IgD-negative memory B cell (primary cell): ENCODE data around the gene MXD1. TPM values are rescaled to one million over a fixed set of nuclear protein-coding genes. Genes with fewer than 3 reads are reported as not detected.
"Not testable (repeated sequence)": the region's sequence is repeated elsewhere in the genome, so short reads cannot be mapped to it uniquely, and the experiment has no call there.

ENCODE experiments used
- H3K27ac Mint-ChIP-seq, 3 donors: one replicate each; pipeline ENCODE4 v1.8.0; 2020 to 2022; ENCODE audit warnings: mild to moderate bottlenecking in 3 of 3, mixed read lengths in 3 of 3, moderate library complexity in 1 of 3
- H3K27me3 Mint-ChIP-seq: one replicate; pipeline ENCODE4 v1.8.0; 2021; ENCODE audit warnings: mixed read lengths
- H3K36me3 Mint-ChIP-seq: one replicate; pipeline ENCODE4 v1.8.0; 2020; ENCODE audit warnings: mild to moderate bottlenecking, mixed read lengths
- H3K4me1 Mint-ChIP-seq, 3 donors: one replicate each; pipeline ENCODE4 v1.8.0; 2020 to 2022; ENCODE audit warnings: mixed read lengths in 3 of 3, mild to moderate bottlenecking in 1 of 3
- H3K4me3 Mint-ChIP-seq, 4 donors: one replicate each; pipeline ENCODE4 v1.8.0; 2020 to 2022; ENCODE audit warnings: mild to moderate bottlenecking in 4 of 4, mixed read lengths in 4 of 4, moderate library complexity in 3 of 4
- H3K9me3 Mint-ChIP-seq, 3 donors: one replicate each; pipeline ENCODE4 v1.8.0; 2020 to 2021; ENCODE audit warnings: mixed read lengths in 3 of 3, mild to moderate bottlenecking in 1 of 3
- polyA plus RNA-seq: library from polyadenylated mRNA; unstranded; fragments of 300-500 nt; fragmentation: Illumina TruSeq; gene quantifications from one replicate; pipeline ENCODE4 v1.2.3, GENCODE V29; 2021

The MXD1 gene
- polyA plus RNA-seq, 1 donor from 2014 or later = 6.8 TPM

GRCh38 chr2:69943000-69943842 lies 28.3 kb downstream of the MXD1 start:
- no peaks in the 10 kb centered on the region for H3K9me3 Mint-ChIP-seq
- H3K4me1 Mint-ChIP-seq = peaks cover 7 to 17% (median 8%) of the 10 kb centered on the region in 3 donors
- no peak overlapping the region for H3K27ac Mint-ChIP-seq
- no peaks in the 10 kb centered on the region for H3K27me3 Mint-ChIP-seq
- no peak overlapping the region for H3K4me3 Mint-ChIP-seq
- H3K36me3 Mint-ChIP-seq = peaks cover 10% of the 10 kb centered on the region

- H3K4me3 Mint-ChIP-seq = no peak overlapping the region
These were observed 29.1 kb downstream of the MXD1 start for GRCh38 chr2:69943843-69944525.

DNA sequence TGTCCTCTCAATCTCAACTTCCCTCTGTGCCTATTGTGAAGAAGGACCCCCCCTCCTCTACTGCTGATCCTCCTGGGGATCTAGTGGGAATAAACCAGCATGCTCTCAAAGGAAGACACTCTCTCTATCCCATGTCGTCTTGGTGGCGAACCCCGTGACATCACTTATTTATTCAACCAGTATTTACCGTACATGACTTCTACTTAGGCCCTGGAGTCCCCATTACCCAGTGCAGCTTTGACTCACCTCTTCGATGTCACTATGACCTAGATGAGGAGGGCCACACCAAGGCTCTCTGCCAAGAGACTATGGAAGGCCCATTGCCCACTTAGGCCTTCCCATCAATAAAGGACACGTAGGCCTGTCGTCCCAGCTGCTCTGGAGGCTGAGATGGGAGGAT lies 29.8 kb downstream of the MXD1 start:
- H3K36me3 Mint-ChIP-seq = peaks cover 8% of the 10 kb centered on the region
- no peak overlapping the region for H3K27ac Mint-ChIP-seq
- H3K4me3 Mint-ChIP-seq = peak overlapping the region in 1 of 4 donors; percentile 25

More at GRCh38 chr2:69943843-69944525, 29.1 kb downstream of the MXD1 start:
- no peaks in the 10 kb centered on the region for H3K9me3 Mint-ChIP-seq
- peaks cover 1% of the 10 kb centered on the region for H3K27me3 Mint-ChIP-seq
- H3K36me3 Mint-ChIP-seq = peaks cover 10% of the 10 kb centered on the region
- peaks cover 7 to 17% (median 8%) of the 10 kb centered on the region in 3 donors for H3K4me1 Mint-ChIP-seq
- no peak overlapping the region for H3K27ac Mint-ChIP-seq

DNA sequence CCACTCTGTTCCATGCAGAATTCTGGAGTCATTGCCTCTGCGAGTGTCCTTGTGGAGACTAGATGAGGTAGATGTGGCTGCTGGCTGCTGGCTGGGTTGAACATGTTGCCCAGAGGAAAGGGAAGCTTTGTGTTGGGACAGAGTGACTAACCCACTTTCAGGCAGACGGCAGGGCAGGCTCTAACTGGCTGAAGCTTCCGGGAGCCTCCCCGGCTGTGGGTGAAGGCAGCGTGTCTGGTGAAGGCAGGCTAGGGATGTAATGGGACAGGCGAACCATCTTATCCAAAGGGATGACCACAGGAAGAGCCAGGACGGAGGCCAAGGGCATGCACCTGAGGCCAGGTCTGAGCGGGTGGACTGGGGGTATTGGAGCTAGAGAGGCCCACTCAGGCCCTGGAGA lies 30.5 kb downstream of the MXD1 start:
- Mint-ChIP-seq H3K27me3 (peaks cover 3% of the 10 kb centered on the region), H3K9me3 (no peaks in the 10 kb centered on the region), H3K27ac (no peak overlapping the region), H3K4me1 (peaks cover 7 to 18% (median 8%) of the 10 kb centered on the region in 3 donors), H3K4me3 (no peak overlapping the region), H3K36me3 (peaks cover 7% of the 10 kb centered on the region)

More for the DNA sequence above, 29.8 kb downstream of the MXD1 start:
- H3K27me3 Mint-ChIP-seq = peaks cover 3% of the 10 kb centered on the region
- no peaks in the 10 kb centered on the region for H3K9me3 Mint-ChIP-seq
- H3K4me1 Mint-ChIP-seq = peaks cover 7 to 18% (median 8%) of the 10 kb centered on the region in 3 donors

DNA sequence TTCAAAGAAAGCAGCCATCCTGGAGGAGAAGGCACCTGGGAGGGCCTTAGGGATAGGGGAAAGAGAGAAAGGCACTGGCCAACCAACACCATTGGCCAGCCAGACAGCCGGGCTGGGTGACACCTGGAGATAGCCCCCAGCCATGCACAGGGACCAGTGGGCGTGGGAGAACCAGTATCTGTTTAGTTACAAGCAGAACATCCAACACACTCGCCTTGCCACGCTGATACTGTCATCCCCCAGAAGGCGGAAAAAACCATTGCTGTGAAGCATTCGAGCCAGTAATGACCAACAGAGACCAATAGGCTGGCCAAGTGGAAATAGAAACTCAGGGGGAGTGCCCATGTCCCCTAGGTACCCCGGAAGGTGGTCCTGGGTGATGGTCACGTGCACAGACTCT lies 31.0 kb downstream of the MXD1 start:
- peaks cover 7% of the 10 kb centered on the region for H3K36me3 Mint-ChIP-seq
- H3K27me3 Mint-ChIP-seq = peaks cover 3% of the 10 kb centered on the region
- H3K4me1 Mint-ChIP-seq = peaks cover 7 to 16% (median 8%) of the 10 kb centered on the region in 3 donors
- no peaks in the 10 kb centered on the region for H3K9me3 Mint-ChIP-seq
- H3K27ac Mint-ChIP-seq = no peak overlapping the region
- H3K4me3 Mint-ChIP-seq = no peak overlapping the region

GRCh38 chr2:69946351-69947324 lies 31.7 kb downstream of the MXD1 start:
- Mint-ChIP-seq H3K27me3 (peaks cover 3% of the 10 kb centered on the region), H3K4me1 (peaks cover 7 to 16% (median 8%) of the 10 kb centered on the region in 3 donors), H3K27ac (peak overlapping the region in 1 of 3 donors; percentile 2), H3K9me3 (no peaks in the 10 kb centered on the region), H3K36me3 (peaks cover 6% of the 10 kb centered on the region), H3K4me3 (peak overlapping the region in 2 of 4 donors; percentile 69 to 89)

- Mint-ChIP-seq H3K9me3 (no peaks in the 10 kb centered on the region), H3K4me1 (peaks cover 7 to 18% (median 8%) of the 10 kb centered on the region in 3 donors), H3K27me3 (peaks cover 3% of the 10 kb centered on the region), H3K27ac (peak overlapping the region in 1 of 3 donors; percentile 24), H3K36me3 (peaks cover 7% of the 10 kb centered on the region), H3K4me3 (no peak overlapping the region)
These were observed 32.5 kb downstream of the MXD1 start for GRCh38 chr2:69947325-69947931.

DNA sequence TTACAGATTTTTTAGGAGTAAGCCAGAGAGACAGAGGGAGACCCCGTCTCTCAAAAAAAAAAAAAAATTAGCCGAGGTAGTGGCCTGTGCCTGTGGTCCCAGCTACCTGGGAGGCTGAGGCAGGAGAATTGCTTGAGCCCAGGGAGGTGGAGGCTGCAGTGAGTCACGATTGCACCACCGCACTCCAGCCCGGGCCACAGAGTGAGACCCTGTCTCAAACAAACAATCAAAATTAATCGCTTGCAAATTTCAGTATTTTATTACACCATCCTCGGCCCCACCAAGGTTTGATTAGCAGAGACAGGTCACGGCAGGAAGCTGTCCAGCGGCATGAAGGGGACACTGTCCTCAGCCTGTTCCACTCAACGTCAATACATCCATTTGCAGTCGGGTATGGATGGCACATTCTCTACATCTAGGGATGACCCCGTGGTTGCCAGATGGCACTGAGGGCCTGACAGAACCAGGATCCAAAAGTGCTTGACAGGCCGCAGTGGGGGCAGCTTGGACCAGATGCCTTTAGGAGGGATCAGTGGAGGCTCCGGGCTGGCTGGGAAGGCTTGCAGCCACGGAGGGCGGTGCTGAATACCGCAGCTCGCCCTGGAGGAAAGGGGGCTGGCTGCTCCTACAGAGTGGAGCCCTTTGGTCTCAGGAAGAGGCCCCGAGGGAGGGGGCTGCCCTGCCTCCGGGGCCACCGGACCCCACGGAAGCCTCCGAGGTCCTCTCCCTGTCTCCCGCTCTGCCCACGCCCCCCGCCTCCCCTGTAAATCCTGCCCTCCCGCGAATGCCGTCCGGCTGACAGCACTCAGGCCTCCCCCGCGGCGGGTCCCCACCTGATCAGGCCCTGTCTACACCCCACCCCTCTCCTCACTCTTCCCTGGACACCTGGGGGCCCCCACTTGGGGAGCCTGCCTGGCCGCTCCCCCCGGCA lies 33.4 kb downstream of the MXD1 start:
- Mint-ChIP-seq H3K4me1 (peaks cover 7 to 19% (median 8%) of the 10 kb centered on the region in 3 donors), H3K36me3 (peaks cover 4% of the 10 kb centered on the region), H3K4me3 (no peak overlapping the region), H3K27ac (no peak overlapping the region), H3K27me3 (peaks cover 3% of the 10 kb centered on the region), H3K9me3 (no peaks in the 10 kb centered on the region)

GRCh38 chr2:69948963-69949645 lies 34.2 kb downstream of the MXD1 start:
- H3K4me1 Mint-ChIP-seq = peaks cover 7 to 21% (median 8%) of the 10 kb centered on the region in 3 donors
- peaks cover 3% of the 10 kb centered on the region for H3K27me3 Mint-ChIP-seq
- H3K36me3 Mint-ChIP-seq = peaks cover 3% of the 10 kb centered on the region
- H3K27ac Mint-ChIP-seq = no peak overlapping the region
- no peaks in the 10 kb centered on the region for H3K9me3 Mint-ChIP-seq
- H3K4me3 Mint-ChIP-seq = no peak overlapping the region

DNA sequence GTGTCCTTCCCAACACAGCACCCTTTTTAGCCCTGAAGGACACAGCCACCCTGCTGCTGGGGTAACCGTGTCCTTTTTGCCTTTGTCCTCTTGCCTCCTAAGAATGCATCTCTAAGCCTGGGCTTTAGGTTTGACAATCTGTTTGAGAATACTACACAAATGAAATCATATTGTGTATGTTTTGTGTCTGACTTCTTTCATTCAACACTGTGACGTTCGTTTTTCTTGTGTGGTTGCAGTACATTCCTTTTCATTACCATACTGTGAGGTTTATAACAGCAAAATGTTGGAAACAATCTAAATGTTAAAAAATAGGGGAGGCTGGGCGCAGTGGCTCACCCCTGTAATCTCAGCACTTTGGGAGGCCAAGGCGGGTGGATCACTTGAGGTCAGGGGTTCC lies 35.3 kb downstream of the MXD1 start:
- no peak overlapping the region for H3K27ac Mint-ChIP-seq
- no peaks in the 10 kb centered on the region for H3K9me3 Mint-ChIP-seq

GRCh38 chr2:69950671-69951070 lies 35.8 kb downstream of the MXD1 start:
- H3K9me3 Mint-ChIP-seq, H3K4me3 Mint-ChIP-seq: not testable (repeated sequence)

More for the DNA sequence above, 35.3 kb downstream of the MXD1 start:
- peaks cover 7 to 19% (median 8%) of the 10 kb centered on the region in 3 donors for H3K4me1 Mint-ChIP-seq
- peaks cover 3% of the 10 kb centered on the region for H3K36me3 Mint-ChIP-seq
- peaks cover 3% of the 10 kb centered on the region for H3K27me3 Mint-ChIP-seq
- no peak overlapping the region for H3K4me3 Mint-ChIP-seq

GRCh38 chr2:69952336-69953115 lies 37.6 kb downstream of the MXD1 start:
- Mint-ChIP-seq H3K36me3 (peaks cover 3% of the 10 kb centered on the region), H3K4me1 (peaks cover 0 to 7% (median 0%) of the 10 kb centered on the region in 3 donors), H3K4me3 (no peak overlapping the region), H3K27me3 (peaks cover 3% of the 10 kb centered on the region), H3K27ac (peak overlapping the region in 1 of 3 donors; percentile 63), H3K9me3 (no peaks in the 10 kb centered on the region)

More at GRCh38 chr2:69950671-69951070, 35.8 kb downstream of the MXD1 start:
- H3K27me3 Mint-ChIP-seq, H3K36me3 Mint-ChIP-seq, H3K27ac Mint-ChIP-seq: not testable (repeated sequence)
- H3K4me1 Mint-ChIP-seq = peaks cover 7 to 16% (median 8%) of the 10 kb centered on the region in 3 donors
